Esophagus muscularis mucosa (tissue), 4 donors: ENCODE measurements around the gene MTAP.

Experiments
- EP300 ChIP-seq: sonication (generic); formaldehyde crosslinking; IDR thresholded peaks from one replicate; pipeline ENCODE4 v1.6.1; 2017; ENCODE audit warnings: antibody characterized with exemption
- POLR2A ChIP-seq: fragments of 450-650 bp; IDR thresholded peaks from one replicate; pipeline ENCODE4 v1.6.1; 2017; ENCODE audit warnings: antibody characterized with exemption, moderate library complexity, mild to moderate bottlenecking, low read depth
- POLR2AphosphoS5 ChIP-seq, 2 donors: sonication (generic); formaldehyde crosslinking; IDR thresholded peaks; one replicate each; pipeline ENCODE4 v1.6.1; 2017; ENCODE audit warnings: antibody characterized with exemption in 2 of 2
- TF ChIP-seq, protein P1 (sequence below), 3 experiments: fragments of 200-600 bp in 2 of 3; fragments of 450-650 bp in 1 of 3; sonication (generic) in 2 of 3; IDR thresholded peaks; one replicate each; pipeline ENCODE4 v1.5.1; 2017 to 2019; ENCODE audit warnings: antibody characterized with exemption in 3 of 3, mild to moderate bottlenecking in 2 of 3, moderate library complexity in 1 of 3

DNA sequence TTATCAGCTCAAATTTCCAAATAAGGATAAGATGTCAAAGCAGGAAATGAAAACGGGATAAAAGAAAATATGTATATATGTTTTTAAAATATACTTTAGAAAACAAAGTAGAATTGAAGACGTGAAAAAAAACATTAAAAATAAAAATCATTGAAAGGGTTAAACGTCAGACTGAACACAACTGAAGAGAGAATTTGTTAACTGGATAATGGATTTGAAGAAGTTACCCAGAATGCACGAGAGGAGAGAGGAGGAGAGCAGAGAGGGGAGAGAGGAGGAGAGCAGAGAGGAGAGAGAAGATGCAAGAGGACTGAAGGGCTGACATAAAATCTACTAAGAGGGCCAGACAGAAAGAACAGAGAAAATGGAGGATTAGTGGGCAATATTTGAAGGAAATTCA is 103.8 kb downstream of the MTAP start:
- TF ChIP-seq EP300 = no peak
- TF ChIP-seq, protein P1, sequence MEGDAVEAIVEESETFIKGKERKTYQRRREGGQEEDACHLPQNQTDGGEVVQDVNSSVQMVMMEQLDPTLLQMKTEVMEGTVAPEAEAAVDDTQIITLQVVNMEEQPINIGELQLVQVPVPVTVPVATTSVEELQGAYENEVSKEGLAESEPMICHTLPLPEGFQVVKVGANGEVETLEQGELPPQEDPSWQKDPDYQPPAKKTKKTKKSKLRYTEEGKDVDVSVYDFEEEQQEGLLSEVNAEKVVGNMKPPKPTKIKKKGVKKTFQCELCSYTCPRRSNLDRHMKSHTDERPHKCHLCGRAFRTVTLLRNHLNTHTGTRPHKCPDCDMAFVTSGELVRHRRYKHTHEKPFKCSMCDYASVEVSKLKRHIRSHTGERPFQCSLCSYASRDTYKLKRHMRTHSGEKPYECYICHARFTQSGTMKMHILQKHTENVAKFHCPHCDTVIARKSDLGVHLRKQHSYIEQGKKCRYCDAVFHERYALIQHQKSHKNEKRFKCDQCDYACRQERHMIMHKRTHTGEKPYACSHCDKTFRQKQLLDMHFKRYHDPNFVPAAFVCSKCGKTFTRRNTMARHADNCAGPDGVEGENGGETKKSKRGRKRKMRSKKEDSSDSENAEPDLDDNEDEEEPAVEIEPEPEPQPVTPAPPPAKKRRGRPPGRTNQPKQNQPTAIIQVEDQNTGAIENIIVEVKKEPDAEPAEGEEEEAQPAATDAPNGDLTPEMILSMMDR (IDR thresholded peaks at IDR 0.05) = no peak
- TF ChIP-seq POLR2A = no peak
- no peak for TF ChIP-seq POLR2AphosphoS5 (IDR thresholded peaks at IDR 0.05)
